HG03135 (cell line): ENCODE data around the gene FAM200B.
"Not testable (repeated sequence)": the region's sequence is repeated elsewhere in the genome, so short reads cannot be mapped to it uniquely, and the experiment has no call there.

ENCODE experiments used
- ATAC-seq: cut with Tn5 transposase; IDR thresholded peaks from one replicate; pipeline ENCODE4 v1.9.1; 2021; ENCODE audit warnings: mild to moderate bottlenecking, moderate library complexity; ENCODE audit not compliant: unreplicated experiment

The FAM200B gene

GRCh38 chr4:15733061-15733460 is 51.4 kb downstream of the FAM200B start:
- not testable (repeated sequence) for ATAC-seq

- ATAC-seq = no peak
These were observed 53.9 kb downstream of the FAM200B start for GRCh38 chr4:15735536-15735935.

- no peak for ATAC-seq
These were observed 55.0 kb downstream of the FAM200B start for GRCh38 chr4:15736514-15737050.

- ATAC-seq = no peak
These were observed 55.6 kb downstream of the FAM200B start for GRCh38 chr4:15737255-15737654.

- no peak for ATAC-seq
These were observed 57.2 kb downstream of the FAM200B start for GRCh38 chr4:15738877-15739276.
